Stomach (tissue), 9 donors: ENCODE measurements around the gene APMAP. TPM values are rescaled to one million over a fixed set of nuclear protein-coding genes. Genes with fewer than 3 reads are reported as not detected.
A peak's percentile ranks its signal among the peaks of the same experiment; 100 is the strongest.

Experiments
- DNase-seq, 2 donors: peaks; one replicate each; pipeline versions ENCODE4 v3.0.0 to v3.0.0-alpha.2; 2013 to 2019
- H3K27ac ChIP-seq, 5 donors: fragments of 200-600 bp in 4 of 5; sonication (generic) in 4 of 5; one replicate each; pipeline ENCODE4 v1.5.1; 2013 to 2019; ENCODE audit warnings: mild to moderate bottlenecking in 1 of 5, moderate library complexity in 1 of 5
- H3K27me3 ChIP-seq, 3 donors: fragments of 200-600 bp; sonication (generic); one replicate each; pipeline ENCODE4 v1.5.1; 2017 to 2019; ENCODE audit warnings: mixed run types in 1 of 3
- H3K36me3 ChIP-seq, 4 donors: fragments of 200-600 bp; sonication (generic); 1 replicate in 3 of 4; 2 replicates in 1 of 4; pipeline ENCODE4 v1.5.1; 2016 to 2019
- H3K4me1 ChIP-seq, 4 donors: fragments of 200-600 bp; sonication (generic); one replicate each; pipeline ENCODE4 v1.5.1; 2016 to 2019
- H3K4me3 ChIP-seq, 4 donors: fragments of 200-600 bp; sonication (generic) in 3 of 4; one replicate each; pipeline ENCODE4 v1.5.1; 2016 to 2019; ENCODE audit warnings: mild to moderate bottlenecking in 1 of 4
- H3K9me3 ChIP-seq, 4 donors: fragments of 200-600 bp; sonication (generic); one replicate each; pipeline ENCODE4 v1.5.1; 2016 to 2019
- EP300 ChIP-seq: sonication (generic); formaldehyde crosslinking; IDR thresholded peaks from one replicate; pipeline ENCODE4 v1.6.1; 2017; ENCODE audit warnings: antibody characterized with exemption
- POLR2A ChIP-seq, 4 donors: fragments of 450-650 bp; IDR thresholded peaks; one replicate each; pipeline ENCODE4 v1.6.1; 2016; ENCODE audit warnings: antibody characterized with exemption in 4 of 4, control low read depth in 2 of 4, mild to moderate bottlenecking in 1 of 4, moderate library complexity in 1 of 4
- POLR2AphosphoS5 ChIP-seq, 3 donors: sonication (generic); formaldehyde crosslinking; IDR thresholded peaks; one replicate each; pipeline ENCODE4 v1.6.1; 2016; ENCODE audit warnings: antibody characterized with exemption in 3 of 3
- WGBS, 5 donors: extraction: QIAGEN DNeasy Blood & Tissue Kit in 3 of 5; methylation state at CpG; one replicate each; pipeline versions ENCODE4 v1.1.5 to v1.1.7; 2013 to 2018; 5-methylcytosine and 5-hydroxymethylcytosine counted together
- intact Hi-C: fragments of 100-400 bp; cut with DNase I; formaldehyde crosslinking; loops from one replicate; pipeline ENCODE4 v1.15.1; 2023; ENCODE audit warnings: low total_unique reads
- polyA plus RNA-seq, 3 donors: library from polyadenylated mRNA; stranded (reverse); fragments of 200-250 nt; gene quantifications; one replicate each; pipeline ENCODE4 v1.2.3, GENCODE V29; 2013
- total RNA-seq, 5 donors: library from RNA; depleted of rRNA; stranded (reverse); fragments of >200 nt; gene quantifications; one replicate each; pipeline versions ENCODE4 v1.1.0 to v1.2.3, GENCODE V29; 2014 to 2016
- TF ChIP-seq, protein P1 (sequence below), 7 experiments: fragments of 450-650 bp in 4 of 7; fragments of 200-600 bp in 3 of 7; sonication (generic) in 3 of 7; IDR thresholded peaks; one replicate each; pipeline ENCODE4 v1.5.1; 2016 to 2019; ENCODE audit warnings: antibody characterized with exemption in 7 of 7, control low read depth in 2 of 7, mild to moderate bottlenecking in 1 of 7
- donor health status: healthy with polysubstance abuse.
- donor health status: Bipolar disorder and iron deficiency.
- donor health status: healthy.

The APMAP gene
- total and polyA plus RNA-seq, 8 donors: 12.3 to 55.6 (median 32.1) TPM

DNA sequence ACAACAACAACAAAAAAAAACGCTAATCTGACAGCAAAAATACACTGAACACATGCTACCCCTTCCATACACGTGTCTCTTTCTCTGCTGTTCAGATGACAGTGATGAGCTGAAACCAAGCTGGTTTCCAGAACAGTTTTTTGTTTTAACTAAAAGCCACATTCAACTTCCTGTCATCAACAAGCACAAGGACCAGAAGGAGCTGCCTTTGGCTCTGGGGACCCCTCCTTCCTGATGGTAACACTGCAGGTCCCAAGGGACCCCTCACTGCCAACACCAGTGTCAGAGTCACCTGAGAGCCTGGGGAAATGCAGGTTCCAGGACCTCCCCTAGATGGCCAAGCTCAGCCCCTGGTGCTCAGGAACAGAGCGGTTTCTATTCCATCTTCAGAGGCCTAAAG is 37.5 kb downstream of the APMAP start:
- peak in 1 of 2 donors; percentile 20 for DNase-seq
- WGBS, 5 donors: 50 to 75% (median 71%) methylated on average over 3 of the region's 3 CpGs
- peaks cover 14 to 50% (median 45%) of the 10 kb centered on the region in 4 donors for H3K36me3 ChIP-seq
- peaks cover 0 to 7% (median 0%) of the 10 kb centered on the region in 3 donors for H3K27me3 ChIP-seq
- intact Hi-C loops: no loop called here
- no peak for TF ChIP-seq EP300
- no peak for TF ChIP-seq POLR2AphosphoS5 (IDR thresholded peaks at IDR 0.05)
- TF ChIP-seq, protein P1, sequence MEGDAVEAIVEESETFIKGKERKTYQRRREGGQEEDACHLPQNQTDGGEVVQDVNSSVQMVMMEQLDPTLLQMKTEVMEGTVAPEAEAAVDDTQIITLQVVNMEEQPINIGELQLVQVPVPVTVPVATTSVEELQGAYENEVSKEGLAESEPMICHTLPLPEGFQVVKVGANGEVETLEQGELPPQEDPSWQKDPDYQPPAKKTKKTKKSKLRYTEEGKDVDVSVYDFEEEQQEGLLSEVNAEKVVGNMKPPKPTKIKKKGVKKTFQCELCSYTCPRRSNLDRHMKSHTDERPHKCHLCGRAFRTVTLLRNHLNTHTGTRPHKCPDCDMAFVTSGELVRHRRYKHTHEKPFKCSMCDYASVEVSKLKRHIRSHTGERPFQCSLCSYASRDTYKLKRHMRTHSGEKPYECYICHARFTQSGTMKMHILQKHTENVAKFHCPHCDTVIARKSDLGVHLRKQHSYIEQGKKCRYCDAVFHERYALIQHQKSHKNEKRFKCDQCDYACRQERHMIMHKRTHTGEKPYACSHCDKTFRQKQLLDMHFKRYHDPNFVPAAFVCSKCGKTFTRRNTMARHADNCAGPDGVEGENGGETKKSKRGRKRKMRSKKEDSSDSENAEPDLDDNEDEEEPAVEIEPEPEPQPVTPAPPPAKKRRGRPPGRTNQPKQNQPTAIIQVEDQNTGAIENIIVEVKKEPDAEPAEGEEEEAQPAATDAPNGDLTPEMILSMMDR (IDR thresholded peaks at IDR 0.05): no peak
- TF ChIP-seq POLR2A (IDR thresholded peaks at IDR 0.05): no peak
- no peak overlapping the region for H3K4me3 ChIP-seq
- peaks cover 0 to 11% (median 0%) of the 10 kb centered on the region in 4 donors for H3K4me1 ChIP-seq
- no peak overlapping the region for H3K27ac ChIP-seq
- H3K9me3 ChIP-seq: no peaks in the 10 kb centered on the region

DNA sequence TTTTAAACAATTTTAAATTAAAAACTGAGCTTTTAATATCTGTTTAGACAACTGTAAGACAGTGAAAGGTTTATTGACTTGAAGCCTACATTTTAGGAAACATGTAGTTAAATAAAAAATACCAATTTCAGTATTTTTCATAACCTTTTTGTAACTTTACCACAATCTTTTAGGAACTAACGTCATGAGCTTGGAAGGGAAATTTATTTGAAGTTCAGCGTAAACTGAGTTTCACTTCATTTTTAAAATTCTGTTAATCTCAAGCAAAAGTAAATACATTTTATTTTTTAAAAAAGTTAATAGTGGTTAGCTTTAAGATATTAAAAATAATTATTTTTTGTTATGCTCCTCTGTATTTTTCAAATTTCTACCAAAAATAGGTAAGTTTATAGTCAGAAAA is 38.0 kb downstream of the APMAP start:
- Histone ChIP-seq H3K4me3 (no peak overlapping the region), H3K36me3 (peaks cover 14 to 45% (median 40%) of the 10 kb centered on the region in 4 donors), H3K4me1 (peaks cover 0 to 11% (median 0%) of the 10 kb centered on the region in 4 donors), H3K9me3 (no peaks in the 10 kb centered on the region), H3K27ac (peak overlapping the region in 1 of 5 donors; percentile 42), H3K27me3 (peaks cover 0 to 8% (median 0%) of the 10 kb centered on the region in 3 donors)
- TF ChIP-seq POLR2A (IDR thresholded peaks at IDR 0.05) (no peak), POLR2AphosphoS5 (IDR thresholded peaks at IDR 0.05) (no peak), EP300 (no peak)
- TF ChIP-seq, protein P1 (IDR thresholded peaks at IDR 0.05): no peak
- intact Hi-C loops: no loop called here
- DNase-seq: no peak
- WGBS, 5 donors: 72 to 82% (median 79%) methylated on average over 2 of the region's 2 CpGs

DNA sequence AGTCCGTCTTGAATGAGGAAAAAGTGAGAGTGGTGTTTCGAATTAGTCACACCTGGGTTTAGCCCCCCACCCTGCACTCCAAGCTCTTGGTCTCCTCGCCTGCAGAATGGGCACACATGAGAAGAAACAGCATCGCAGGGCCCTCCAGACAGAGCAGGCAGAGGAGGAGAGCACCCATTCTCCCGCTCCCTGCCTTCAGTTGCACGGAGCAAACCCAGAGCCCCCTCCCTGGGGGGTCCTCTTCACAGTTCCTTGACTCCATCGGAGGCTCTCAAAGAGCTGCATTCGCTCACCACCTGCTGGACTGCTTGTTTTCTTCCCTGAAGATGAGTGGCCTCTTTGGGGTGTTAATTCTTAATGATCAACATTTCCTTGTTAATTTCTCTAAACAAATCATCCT is 38.4 kb downstream of the APMAP start:
- H3K36me3 ChIP-seq: peaks cover 14 to 41% (median 36%) of the 10 kb centered on the region in 4 donors
- no peak for DNase-seq
- peaks cover 0 to 11% (median 0%) of the 10 kb centered on the region in 4 donors for H3K4me1 ChIP-seq
- H3K27ac ChIP-seq: peak overlapping the region in 2 of 5 donors; percentile 0 to 42
- TF ChIP-seq, protein P1 (IDR thresholded peaks at IDR 0.05): no peak
- no peak for TF ChIP-seq EP300
- TF ChIP-seq POLR2A (IDR thresholded peaks at IDR 0.05): no peak
- no peak for TF ChIP-seq POLR2AphosphoS5 (IDR thresholded peaks at IDR 0.05)
- H3K4me3 ChIP-seq: no peak overlapping the region
- intact Hi-C loops: no loop called here
- 72 to 84% (median 80%) methylated on average over 8 of the region's 8 CpGs for WGBS, 5 donors
- H3K27me3 ChIP-seq: peaks cover 0 to 12% (median 0%) of the 10 kb centered on the region in 3 donors
- no peaks in the 10 kb centered on the region for H3K9me3 ChIP-seq

DNA sequence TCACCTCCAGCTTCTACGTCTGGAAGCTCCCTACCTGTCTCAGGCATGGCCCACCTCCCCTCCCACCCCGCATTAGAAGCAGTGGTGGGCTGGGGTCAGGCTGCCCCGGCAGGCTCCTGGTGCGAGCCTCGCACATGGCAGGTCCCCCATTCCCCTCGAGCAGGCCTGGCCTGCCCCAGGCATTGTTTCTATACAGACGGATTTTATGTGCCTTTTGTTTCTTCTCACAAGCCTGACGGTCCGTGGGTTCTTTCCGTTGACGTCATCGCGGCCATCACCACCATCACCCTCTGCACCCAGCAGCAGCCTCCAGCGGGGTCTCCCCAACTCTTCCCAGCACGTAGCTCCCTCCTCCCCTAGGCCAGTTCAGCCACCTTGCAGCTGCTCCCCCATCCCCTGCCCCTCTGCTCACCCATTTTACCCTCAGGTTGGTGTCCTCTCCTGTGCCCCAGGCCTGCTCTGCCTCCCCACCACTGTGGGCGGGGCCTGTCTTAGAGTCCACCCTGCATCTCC is 38.9 kb downstream of the APMAP start:
- Histone ChIP-seq H3K9me3 (no peaks in the 10 kb centered on the region), H3K4me1 (peaks cover 0 to 11% (median 0%) of the 10 kb centered on the region in 4 donors), H3K27me3 (peaks cover 0 to 14% (median 0%) of the 10 kb centered on the region in 3 donors), H3K27ac (peak overlapping the region in 2 of 5 donors; percentile 0 to 42), H3K4me3 (no peak overlapping the region), H3K36me3 (peaks cover 11 to 37% (median 31%) of the 10 kb centered on the region in 4 donors)
- peak in 1 of 2 donors; percentile 25 for DNase-seq
- intact Hi-C loops: no loop called here
- no peak for TF ChIP-seq EP300
- TF ChIP-seq, protein P1 (IDR thresholded peaks at IDR 0.05): no peak
- 75 to 81% (median 80%) methylated on average over 16 of the region's 16 CpGs for WGBS, 5 donors
